GM12878 (cell line): Measurements from ENCODE around the gene LRIG2. TPM values are rescaled to one million over a fixed set of nuclear protein-coding genes. Genes with fewer than 3 reads are reported as not detected.

ENCODE experiments used
- ATAC-seq: fragments of 200-7000 bp; cut with Tn5 transposase; 3 replicates; pipeline ENCODE4 v1.9.1; 2020; ENCODE audit warnings: mild to moderate bottlenecking, moderate library complexity
- BruUV-seq: library from RNA; stranded (reverse); fragments of 400-500 nt; replicated peaks from 2 replicates; lab custom pipeline; 2021; lab: Mats Ljungman, UMichigan
- CTCF ChIA-PET: fragments of 300-600 bp; sonication (Branson Sonifier 250); formaldehyde crosslinking; extraction: SDS; loops from one replicate; lab custom pipeline; 2021; ENCODE audit warnings: inconsistent platforms; lab: Yijun Ruan, JAX
- POLR2A ChIA-PET: fragments of 350-600 bp; formaldehyde crosslinking; extraction: SDS; loops from one replicate; lab custom pipeline; 2021; ENCODE audit warnings: inconsistent platforms; lab: Charles Lee
- RAD21 ChIA-PET: fragments of 300-600 bp; sonication (Branson Sonifier 250); formaldehyde crosslinking; loops from one replicate; lab custom pipeline; 2023; ENCODE audit warnings: antibody characterized with exemption; ENCODE audit not compliant: unreplicated experiment; lab: Charles Lee
- SMC1A ChIA-PET: fragments of 300-600 bp; sonication (Branson Sonifier 250); formaldehyde crosslinking; loops from one replicate; lab custom pipeline; 2023; ENCODE audit not compliant: unreplicated experiment, uncharacterized antibody; lab: Charles Lee
- DNase-seq: peaks from one replicate; pipeline ENCODE4 v3.0.0-alpha.2; 2011; ENCODE audit warnings: low read depth, low spot score
- FAIRE-seq: peaks from 3 replicates; lab custom pipeline; 2011; peaks lifted over from hg19 to GRCh38; lab: Jason Lieb, UNC
- H2AFZ ChIP-seq: 2 replicates; pipeline ENCODE4 v1.6.0; 2011; ENCODE audit warnings: low read depth, low read length, control low read depth; ENCODE audit not compliant: control insufficient read depth
- H3K27ac ChIP-seq: 2 replicates; pipeline ENCODE4 v1.5.1; 2011; ENCODE audit warnings: control low read depth; ENCODE audit not compliant: control insufficient read depth, insufficient read depth
- H3K27me3 ChIP-seq, 2 experiments: replicated peaks in 1 of 2; 2 replicates each; pipeline versions ENCODE4 v1.6.0 to v1.6.1; 2011; ENCODE audit warnings: low read length in 1 of 2; ENCODE audit not compliant: control insufficient read depth in 2 of 2, insufficient read depth in 2 of 2
- H3K36me3 ChIP-seq, 2 experiments: 2 replicates each; pipeline ENCODE4 v1.5.1; 2011; ENCODE audit warnings: low read length in 1 of 2; ENCODE audit not compliant: control insufficient read depth in 2 of 2, insufficient read depth in 2 of 2
- H3K4me1 ChIP-seq: 2 replicates; pipeline ENCODE4 v1.6.1; 2011; ENCODE audit warnings: mild to moderate bottlenecking, low read length, moderate library complexity, mixed read lengths; ENCODE audit not compliant: control insufficient read depth, insufficient read depth
- H3K4me2 ChIP-seq: 2 replicates; pipeline ENCODE4 v1.6.0; 2011; ENCODE audit warnings: control low read depth; ENCODE audit not compliant: control insufficient read depth, insufficient read depth
- H3K4me3 ChIP-seq: fragments of 200-600 bp; sonication (generic); 2 replicates; pipeline ENCODE4 v1.5.1; 2016
- H3K79me2 ChIP-seq: 2 replicates; pipeline ENCODE4 v1.6.0; 2011; ENCODE audit warnings: low read length; ENCODE audit not compliant: control insufficient read depth, insufficient read depth
- H3K9ac ChIP-seq: 2 replicates; pipeline ENCODE4 v1.8.0; 2011; ENCODE audit warnings: low read length, control low read depth, mixed read lengths; ENCODE audit not compliant: control insufficient read depth, insufficient read depth
- H3K9me3 ChIP-seq: replicated peaks from 3 replicates; pipeline ENCODE4 v1.5.1; 2011; ENCODE audit warnings: mild to moderate bottlenecking, low read length; ENCODE audit not compliant: control insufficient read depth, insufficient read depth
- H4K20me1 ChIP-seq: 2 replicates; pipeline ENCODE4 v1.6.0; 2011; ENCODE audit not compliant: control insufficient read depth, insufficient read depth
- CREB1 ChIP-seq: IDR thresholded peaks from 2 replicates; pipeline ENCODE4 v1.6.1; 2012; ENCODE audit warnings: low read depth, mild to moderate bottlenecking, inconsistent platforms
- HDAC6 ChIP-seq: fragments of 200-600 bp; sonication (generic); IDR thresholded peaks from one replicate; pipeline ENCODE4 v1.8.0; 2017; ENCODE audit warnings: antibody characterized with exemption; ENCODE audit not compliant: unreplicated experiment
- IRF4 ChIP-seq: IDR thresholded peaks from 2 replicates; pipeline ENCODE4 v1.6.1; 2011; ENCODE audit warnings: low read depth, low read length
- JUNB ChIP-seq: IDR thresholded peaks from 2 replicates; pipeline ENCODE4 v1.6.1; 2016; ENCODE audit warnings: antibody characterized with exemption, mild to moderate bottlenecking
- JUND ChIP-seq: IDR thresholded peaks from 2 replicates; pipeline ENCODE4 v1.6.1; 2012; ENCODE audit warnings: low read depth, mild to moderate bottlenecking, low read length, improper control_type of control experiment, moderate library complexity
- KDM1A ChIP-seq: fragments of 200-600 bp; sonication (generic); IDR thresholded peaks from 2 replicates; pipeline ENCODE4 v1.6.1; 2016; ENCODE audit warnings: borderline replicate concordance
- MYB ChIP-seq: fragments of 150-350 bp; IDR thresholded peaks from 2 replicates; pipeline ENCODE4 v1.6.1; 2014; ENCODE audit warnings: mild to moderate bottlenecking, low read depth, low read length, borderline replicate concordance
- POLR2AphosphoS2 ChIP-seq: IDR thresholded peaks from 2 replicates; pipeline ENCODE4 v1.6.1; 2011; ENCODE audit warnings: low read depth, mild to moderate bottlenecking, low read length, improper control_type of control experiment, moderate library complexity
- RB1 ChIP-seq: fragments of 450-650 bp; formaldehyde crosslinking; IDR thresholded peaks from 2 replicates; pipeline ENCODE4 v1.6.1; 2017; ENCODE audit warnings: mild to moderate bottlenecking, borderline replicate concordance
- SKIL ChIP-seq: fragments of 450-650 bp; IDR thresholded peaks from 2 replicates; pipeline ENCODE4 v1.6.1; 2017; ENCODE audit warnings: mild to moderate bottlenecking, low read depth, inconsistent platforms; ENCODE audit not compliant: poor library complexity, severe bottlenecking
- SMARCA5 ChIP-seq: fragments of 450-650 bp; IDR thresholded peaks from 2 replicates; pipeline ENCODE4 v1.6.1; 2017; ENCODE audit warnings: mild to moderate bottlenecking
- SREBF1 ChIP-seq: IDR thresholded peaks from 2 replicates; pipeline ENCODE4 v1.6.1; 2012; ENCODE audit warnings: mild to moderate bottlenecking, low read length
- STAT3 ChIP-seq: IDR thresholded peaks from 2 replicates; pipeline ENCODE4 v1.6.1; 2011; ENCODE audit warnings: low read depth, low read length, improper control_type of control experiment
- USF1 ChIP-seq: IDR thresholded peaks from 2 replicates; pipeline ENCODE4 v1.6.1; 2011; ENCODE audit warnings: borderline replicate concordance, low read depth, mild to moderate bottlenecking, moderate library complexity, mixed read lengths, low read length; ENCODE audit not compliant: insufficient read depth; ENCODE audit errors: extremely low read length
- WRNIP1 ChIP-seq: IDR thresholded peaks from 2 replicates; pipeline ENCODE4 v1.6.1; 2011; ENCODE audit warnings: low read depth, low read length, improper control_type of control experiment, borderline replicate concordance
- ZNF274 ChIP-seq: IDR thresholded peaks from one replicate; pipeline ENCODE4 v1.8.0; 2011; ENCODE audit not compliant: insufficient read length, insufficient read depth
- ZNF687 ChIP-seq: fragments of 450-650 bp; IDR thresholded peaks from 2 replicates; pipeline ENCODE4 v1.6.1; 2017; ENCODE audit warnings: mild to moderate bottlenecking, moderate library complexity
- WGBS: methylation state at CpG from one replicate; pipeline ENCODE4 v1.1.6; 2016; ENCODE audit warnings: low lambda C conversion rate; ENCODE audit not compliant: insufficient replicate concordance, insufficient coverage; ENCODE audit errors: missing lambda C conversion rate; 5-methylcytosine and 5-hydroxymethylcytosine counted together
- in situ Hi-C: fragments of 300-500 bp; cut with MboI; formaldehyde crosslinking; loops from 9 replicates; pipeline ENCODE4 v1.14.3; 2018; ENCODE audit warnings: mixed read lengths
- intact Hi-C: fragments of 100-400 bp; cut with micrococcal nuclease; formaldehyde crosslinking; loops from one replicate; pipeline ENCODE4 v1.14.2; 2022; ENCODE audit not compliant: unreplicated experiment
- polyA plus RNA-seq, 11 experiments: library from polyadenylated mRNA; depleted of rRNA in 4 of 11; unstranded in 6 of 11; stranded (reverse) in 5 of 11; fragments of >200 nt; fragmentation: Nextera tagmentation in 4 of 11; fragmentation: Illumina TruSeq in 1 of 11; extraction: Ambion mirVana in 4 of 11; extraction: Trizol in 1 of 11; gene quantifications; 1 replicate in 1 of 11; 2 replicates in 10 of 11; pipeline versions ENCODE4 v1.2.1 to v1.2.3, GENCODE V29; 2011 to 2016; ENCODE audit warnings: inconsistent platforms in 2 of 11, missing spikeins in 2 of 11, low read depth in 1 of 11
- total RNA-seq, 4 experiments: library from RNA; depleted of rRNA in 3 of 4; stranded (reverse); fragments of >200 nt in 3 of 4; fragmentation: Illumina TruSeq in 1 of 4; extraction: Trizol in 1 of 4; gene quantifications; 2 replicates each; pipeline versions ENCODE4 v1.2.1 to v1.2.3, GENCODE V29; 2013 to 2021

The LRIG2 gene
- total and polyA plus RNA-seq, 10 of the 15 experiments (the other 5 are each of a cell fraction or from before 2014, with no cell fraction given): 0.77 to 11.8 (median 5.1) TPM

GRCh38 chr1:113053344-113054126 lies 19.5 kb upstream of the LRIG2 start:
- CTCF ChIA-PET: interaction anchor here (1.8 to 3.5 kb wide), 3 partner anchors 11 to 338 kb away, joined by 8 to 15 read pairs (median 12); partner anchors contain the start of genes LRIG2 and PPM1J
- H3K27ac ChIP-seq: no peak overlapping the region
- in situ Hi-C loops: no loop called here
- TF ChIP-seq POLR2AphosphoS2 (no peak), MYB (no peak), JUNB (no peak), CREB1 (no peak), SREBF1 (no peak), KDM1A (no peak), SMARCA5 (no peak), IRF4 (no peak), JUND (no peak), WRNIP1 (no peak), STAT3 (no peak), USF1 (no peak), RB1 (no peak), SKIL (no peak), ZNF687 (no peak), HDAC6 (no peak), ZNF274 (no peak)

More at GRCh38 chr1:113053344-113054126, 19.5 kb upstream of the LRIG2 start:
- no peak overlapping the region for H2AFZ ChIP-seq
- no peak for DNase-seq
- 70% methylated on average over 12 of the region's 12 CpGs for whole genome bisulfite sequencing
- no peak for ATAC-seq
- no peaks in the 10 kb centered on the region for H4K20me1 ChIP-seq
- H3K9me3 ChIP-seq: no peaks in the 10 kb centered on the region
- no peak overlapping the region for H3K9ac ChIP-seq
- ChIA-PET POLR2A (interaction anchor here (0.6 kb wide), 1 partner anchor 21 kb away, joined by 3 read pairs; no protein-coding TSS in a partner anchor), RAD21 (interaction anchor here (1.4 kb wide), 1 partner anchor 11 kb away, joined by 7 read pairs; no protein-coding TSS in a partner anchor), SMC1A (interaction anchor here (0.8 to 1.0 kb wide), 3 partner anchors 11 to 173 kb away, joined by 3 to 5 read pairs (median 4); no protein-coding TSS in a partner anchor)
- no peaks in the 10 kb centered on the region for H3K27me3 ChIP-seq
- intact Hi-C loops: no loop called here
- no peaks in the 10 kb centered on the region for H3K36me3 ChIP-seq
- BruUV-seq: no TSS peak
- no peak overlapping the region for H3K4me3 ChIP-seq
- no peaks in the 10 kb centered on the region for H3K79me2 ChIP-seq
- H3K4me2 ChIP-seq: no peak overlapping the region
- FAIRE-seq: no peak
- no peaks in the 10 kb centered on the region for H3K4me1 ChIP-seq
